Kidney epithelial cell (primary cell): ENCODE results near the gene ARPC4. TPM values are rescaled to one million over a fixed set of nuclear protein-coding genes. Genes with fewer than 3 reads are reported as not detected.

Experiments
- DNase-seq: peaks from one replicate; pipeline ENCODE4 v3.0.0-alpha.2; 2010; ENCODE audit warnings: low read depth
- H3K27me3 ChIP-seq: 2 replicates; pipeline ENCODE4 v1.6.0; 2011; ENCODE audit warnings: low read length; ENCODE audit not compliant: control insufficient read depth, insufficient read depth
- H3K36me3 ChIP-seq: 2 replicates; pipeline ENCODE4 v1.5.1; 2011; ENCODE audit warnings: low read length; ENCODE audit not compliant: control insufficient read depth, insufficient read depth
- H3K4me3 ChIP-seq: 2 replicates; pipeline ENCODE4 v1.5.1; 2011; ENCODE audit warnings: low read depth, mild to moderate bottlenecking, control low read depth, low read length
- CTCF ChIP-seq: IDR thresholded peaks from 2 replicates; pipeline ENCODE4 v1.5.1; 2011; ENCODE audit warnings: mild to moderate bottlenecking, moderate library complexity, low read length, control low read depth, inconsistent platforms; ENCODE audit not compliant: insufficient read depth, poor library complexity, severe bottlenecking
- total RNA-seq: library from RNA; depleted of rRNA; stranded (reverse); fragments of >200 nt; gene quantifications from 2 replicates; pipeline ENCODE4 v1.2.3, GENCODE V29; 2015

Gene ARPC4
- total RNA-seq, 1 donor from 2014 or later = 204 TPM

- Histone ChIP-seq H3K27me3 (no peaks in the 10 kb centered on the region), H3K4me3 (no peak overlapping the region), H3K36me3 (peaks cover 2% of the 10 kb centered on the region)
- DNase-seq = no peak
- TF ChIP-seq CTCF = no peak
These were observed 15.8 kb upstream of the ARPC4 start for GRCh38 chr3:9776896-9777693.

- DNase-seq = no peak
- TF ChIP-seq CTCF = no peak
- Histone ChIP-seq H3K4me3 (no peak overlapping the region), H3K36me3 (peaks cover 2% of the 10 kb centered on the region), H3K27me3 (no peaks in the 10 kb centered on the region)
These were observed 15.2 kb upstream of the ARPC4 start for GRCh38 chr3:9777694-9778021.

- peak; percentile 25 for DNase-seq
- H3K27me3 ChIP-seq = no peaks in the 10 kb centered on the region
- H3K36me3 ChIP-seq = peaks cover 2% of the 10 kb centered on the region
- H3K4me3 ChIP-seq = no peak overlapping the region
- no peak for TF ChIP-seq CTCF
These were observed 14.5 kb upstream of the ARPC4 start for GRCh38 chr3:9778143-9779074.

GRCh38 chr3:9779075-9779593 lies 13.7 kb upstream of the ARPC4 start:
- no peak for DNase-seq
- peaks cover 4% of the 10 kb centered on the region for H3K36me3 ChIP-seq
- TF ChIP-seq CTCF = no peak
- H3K27me3 ChIP-seq = no peaks in the 10 kb centered on the region
- H3K4me3 ChIP-seq = no peak overlapping the region

- Histone ChIP-seq H3K27me3 (no peaks in the 10 kb centered on the region), H3K4me3 (no peak overlapping the region), H3K36me3 (peaks cover 4% of the 10 kb centered on the region)
- DNase-seq = no peak
- no peak for TF ChIP-seq CTCF
These were observed 13.0 kb upstream of the ARPC4 start for GRCh38 chr3:9779721-9780457.
